Head of caudate nucleus (tissue), 42 donors: ENCODE results near the gene DPP8.

Source experiments
- DNase-seq, 42 donors: peaks; one replicate each; pipeline versions ENCODE4 v3.0.0 to v3.0.0-alpha.2; 2020 to 2021; ENCODE audit warnings: mixed read lengths in 7 of 42
- intact Hi-C: fragments of 100-400 bp; cut with DNase I; formaldehyde crosslinking; loops from one replicate; pipeline ENCODE4 v1.15.0; 2022

DPP8 gene

DNA sequence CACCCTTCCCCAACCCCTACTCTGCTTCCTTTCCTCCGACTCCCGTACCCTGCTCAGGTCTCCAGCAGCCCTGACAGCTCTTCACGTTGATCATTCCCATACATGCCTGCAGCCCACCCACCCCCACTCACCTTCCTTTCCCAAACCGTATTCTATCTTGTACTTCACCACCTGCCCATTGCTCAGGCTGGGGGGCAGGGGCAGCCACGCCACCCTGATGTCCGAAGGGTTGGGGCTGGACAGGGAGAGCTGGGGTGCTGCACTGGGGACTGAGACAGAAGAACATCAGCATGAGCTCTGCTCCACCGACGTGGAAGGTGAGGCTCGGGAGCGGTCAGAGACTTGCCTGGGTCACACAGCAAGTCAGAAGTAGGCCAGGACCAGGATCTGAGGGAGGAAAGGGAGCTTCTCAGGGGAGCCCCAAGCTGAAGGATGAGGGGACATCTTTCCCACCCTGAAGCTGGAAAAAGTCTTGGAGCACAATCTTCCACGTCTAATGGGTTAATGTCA is 123.2 kb downstream of the DPP8 start:
- no peak for DNase-seq
- intact Hi-C loops: no loop called here

DNA sequence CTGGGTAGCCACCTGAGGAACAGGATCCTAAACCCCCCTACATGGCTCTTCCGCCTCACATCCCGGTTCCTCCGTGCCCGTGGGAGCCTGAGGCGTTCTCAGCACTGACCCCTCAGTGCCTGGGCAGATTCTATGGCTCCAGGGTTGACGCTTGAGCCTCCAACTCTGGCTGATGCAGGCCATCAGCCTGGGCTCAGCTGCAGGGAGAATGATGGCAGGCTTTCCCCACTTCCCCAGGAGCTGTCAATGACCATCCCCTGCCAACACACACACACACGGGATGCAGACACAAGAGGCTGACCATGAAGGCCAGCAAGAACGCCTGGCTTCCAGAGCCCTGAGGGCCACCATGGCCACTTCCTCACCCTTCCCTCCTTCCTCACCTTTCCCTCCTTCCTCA is 123.9 kb downstream of the DPP8 start:
- DNase-seq: no peak
- intact Hi-C loops: no loop called here

DNA sequence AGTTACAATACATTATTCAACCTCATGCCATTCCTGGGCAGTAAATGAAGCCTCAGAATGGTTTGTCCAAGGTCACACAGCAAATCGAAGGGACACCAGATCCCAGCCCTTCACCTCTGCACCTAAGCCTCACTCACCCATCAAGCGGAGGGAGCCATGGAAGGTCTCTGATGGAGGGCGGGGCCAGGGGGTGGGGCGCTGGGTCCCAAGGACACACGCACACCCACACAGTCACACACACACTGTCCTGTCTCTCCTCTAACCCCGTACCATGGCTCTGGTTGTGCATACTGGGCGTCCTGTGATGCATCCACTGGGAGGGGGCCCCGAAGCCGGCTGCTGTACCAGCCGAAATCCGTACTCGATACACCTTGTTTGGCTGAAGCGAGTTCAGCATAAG is 124.4 kb downstream of the DPP8 start:
- intact Hi-C loops: no loop called here

More for the DNA sequence above, 124.4 kb downstream of the DPP8 start:
- no peak for DNase-seq
